Mesodermal cell (in vitro differentiated cells): ENCODE data around the gene TRIM66.

Source experiments
- H3K27ac ChIP-seq: 2 replicates; pipeline ENCODE4 v1.7.0; 2013; ENCODE audit warnings: mild to moderate bottlenecking, low read depth, low read length, moderate library complexity; ENCODE audit not compliant: severe bottlenecking
- H3K36me3 ChIP-seq: 2 replicates; pipeline ENCODE4 v1.7.1; 2013; ENCODE audit warnings: mild to moderate bottlenecking, low read length, moderate library complexity; ENCODE audit not compliant: control insufficient read depth, insufficient read depth
- H3K4me1 ChIP-seq: one replicate; pipeline ENCODE4 v1.7.1; 2013; ENCODE audit warnings: mild to moderate bottlenecking, low read length; ENCODE audit not compliant: insufficient read depth, control insufficient read depth, poor library complexity, severe bottlenecking
- H3K4me3 ChIP-seq: 2 replicates; pipeline ENCODE4 v1.7.0; 2013; ENCODE audit warnings: low read length, control low read depth, mild to moderate bottlenecking; ENCODE audit not compliant: insufficient read depth, poor library complexity, severe bottlenecking; ENCODE audit errors: extremely low read depth
- H3K9me3 ChIP-seq: 2 replicates; pipeline ENCODE4 v1.7.1; 2013; ENCODE audit warnings: mild to moderate bottlenecking, low read length, moderate library complexity; ENCODE audit not compliant: control insufficient read depth
- WGBS, 2 experiments: methylation state at CpG; one replicate each; pipeline ENCODE4 v1.1.5; 2013; ENCODE audit warnings: missing lambda C conversion rate in 2 of 2; ENCODE audit not compliant: insufficient coverage in 2 of 2; 5-methylcytosine and 5-hydroxymethylcytosine counted together

Gene TRIM66

DNA sequence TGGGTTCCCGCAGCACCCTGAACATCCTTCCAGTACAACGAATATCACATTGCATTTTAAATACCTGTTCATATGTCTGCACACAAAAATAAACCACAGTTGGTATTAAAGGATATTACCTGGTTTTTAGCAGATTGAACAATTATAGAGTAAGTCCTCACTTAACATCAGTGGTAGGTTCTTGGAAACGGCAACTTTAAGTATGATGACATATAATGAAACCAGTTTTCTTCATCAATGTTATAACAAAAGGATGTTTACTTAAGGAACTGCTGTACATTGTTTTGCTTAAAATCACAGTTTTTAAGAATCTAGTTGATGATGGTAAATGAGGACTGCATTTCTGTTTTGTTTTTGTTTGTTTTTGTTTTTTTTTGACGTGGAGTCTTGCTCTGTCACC lies 28.0 kb downstream of the TRIM66 start:
- Histone ChIP-seq H3K4me1 (peaks cover 12% of the 10 kb centered on the region), H3K4me3 (no peak overlapping the region), H3K36me3 (no peaks in the 10 kb centered on the region), H3K27ac (no peak overlapping the region), H3K9me3 (no peaks in the 10 kb centered on the region)
- 90 to 93% methylated on average over 1 to 2 of the region's 4 CpGs for whole genome bisulfite sequencing, 2 experiments

DNA sequence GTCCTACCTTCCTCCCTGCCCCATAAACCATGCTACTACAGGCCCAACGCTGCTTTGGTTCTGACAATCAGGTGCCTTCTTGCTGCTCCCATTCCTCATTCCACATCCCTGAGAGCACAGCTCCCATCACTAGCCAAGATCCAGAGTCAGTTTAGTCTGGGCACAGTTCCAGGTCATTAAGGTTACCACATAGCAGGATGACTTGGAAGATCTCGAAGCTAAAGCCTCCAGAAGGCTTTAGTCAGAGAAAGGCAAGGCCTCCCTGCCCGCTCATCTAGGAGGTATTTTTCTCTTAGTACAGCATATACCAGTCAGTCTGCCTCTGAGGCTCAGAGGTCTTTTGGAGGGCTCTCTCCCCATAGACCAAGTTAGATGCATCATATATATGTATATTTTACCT lies 30.3 kb downstream of the TRIM66 start:
- Histone ChIP-seq H3K4me3 (no peak overlapping the region), H3K27ac (no peak overlapping the region), H3K36me3 (peaks cover 4% of the 10 kb centered on the region), H3K9me3 (no peaks in the 10 kb centered on the region), H3K4me1 (peaks cover 16% of the 10 kb centered on the region)
- WGBS, 2 experiments = 100% methylated on average over 1 to 2 of the region's 3 CpGs

DNA sequence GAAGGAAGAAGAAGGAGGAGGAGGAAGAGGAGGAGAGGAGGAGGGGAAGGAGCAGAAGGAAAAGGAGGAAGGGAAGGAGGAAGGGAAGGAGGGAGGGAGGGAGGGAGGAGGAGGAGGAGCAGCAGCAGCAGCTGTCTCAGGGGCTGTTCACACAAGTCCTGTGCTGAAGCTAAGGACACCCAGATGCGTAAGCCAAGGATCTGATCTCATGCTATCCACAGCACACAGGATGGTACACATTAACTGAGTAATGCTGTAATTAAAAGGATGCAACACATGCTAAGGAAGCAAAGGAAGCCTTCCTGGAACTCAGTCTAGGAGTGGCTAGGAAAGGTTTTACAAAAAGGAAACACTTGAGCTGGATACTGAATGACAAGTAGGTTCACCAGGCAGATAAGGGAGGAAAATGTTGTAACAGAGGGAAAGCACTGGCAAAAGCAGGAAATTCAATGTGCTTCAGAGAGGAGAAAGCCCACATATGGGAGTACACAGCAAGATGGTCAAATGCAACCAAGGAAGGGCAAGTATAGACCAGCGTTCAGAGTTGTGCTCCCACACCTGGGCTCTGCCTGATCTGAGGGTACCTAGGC lies 32.0 kb downstream of the TRIM66 start:
- Histone ChIP-seq H3K36me3 (peaks cover 18% of the 10 kb centered on the region), H3K9me3 (no peaks in the 10 kb centered on the region), H3K4me1 (peaks cover 16% of the 10 kb centered on the region), H3K27ac (peak overlapping the region; percentile 3), H3K4me3 (no peak overlapping the region)
- 86 to 100% methylated on average over 1 of the region's 2 CpGs for WGBS, 2 experiments

DNA sequence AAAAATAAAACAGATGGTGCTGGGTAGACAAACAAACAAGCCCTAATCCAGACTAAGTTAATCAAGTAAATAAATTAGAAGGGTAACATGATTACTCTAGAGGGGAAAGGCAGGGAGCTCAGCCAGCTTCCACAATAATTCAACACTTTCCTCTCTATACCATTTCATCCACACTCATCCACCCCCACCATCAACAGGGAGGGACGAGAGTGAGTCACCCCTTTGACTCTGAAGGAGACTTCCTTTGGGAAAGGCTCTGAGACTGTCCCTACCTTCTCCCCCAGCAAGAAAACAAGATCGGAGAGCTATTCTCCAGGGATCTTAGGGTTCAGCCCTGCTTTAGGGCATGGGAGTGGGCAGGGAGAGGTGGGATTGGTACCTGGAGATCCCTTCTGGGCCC lies 33.1 kb downstream of the TRIM66 start:
- Histone ChIP-seq H3K4me1 (peaks cover 16% of the 10 kb centered on the region), H3K36me3 (peaks cover 25% of the 10 kb centered on the region), H3K9me3 (no peaks in the 10 kb centered on the region), H3K27ac (peak overlapping the region; percentile 36), H3K4me3 (no peak overlapping the region)
- WGBS, 2 experiments = 67 to 71% methylated on average over 1 of the region's 2 CpGs

DNA sequence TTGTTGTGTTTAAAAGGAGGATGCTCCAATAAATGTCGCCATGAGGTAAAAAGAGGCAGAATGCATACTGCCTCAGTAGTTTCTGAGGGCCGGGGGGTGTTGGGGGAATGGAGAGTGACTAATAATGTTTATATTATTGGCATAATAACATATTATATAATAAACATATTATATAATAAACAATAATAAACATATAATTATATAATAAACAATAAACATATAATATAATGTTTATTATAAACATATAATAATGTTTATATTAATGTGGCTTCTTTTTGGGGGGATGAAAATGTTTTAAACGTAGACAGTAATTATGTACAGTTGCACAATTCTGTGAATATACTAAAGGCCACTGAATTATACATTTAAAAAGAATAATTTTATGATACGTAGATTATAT lies 35.6 kb downstream of the TRIM66 start:
- Histone ChIP-seq H3K9me3 (no peaks in the 10 kb centered on the region), H3K27ac (no peak overlapping the region), H3K4me1 (peaks cover 16% of the 10 kb centered on the region), H3K36me3 (peaks cover 31% of the 10 kb centered on the region), H3K4me3 (no peak overlapping the region)
- 100% methylated on average over 1 of the region's 4 CpGs; no CpG with 5 or more reads in 1 of the 2 experiments for WGBS, 2 experiments

DNA sequence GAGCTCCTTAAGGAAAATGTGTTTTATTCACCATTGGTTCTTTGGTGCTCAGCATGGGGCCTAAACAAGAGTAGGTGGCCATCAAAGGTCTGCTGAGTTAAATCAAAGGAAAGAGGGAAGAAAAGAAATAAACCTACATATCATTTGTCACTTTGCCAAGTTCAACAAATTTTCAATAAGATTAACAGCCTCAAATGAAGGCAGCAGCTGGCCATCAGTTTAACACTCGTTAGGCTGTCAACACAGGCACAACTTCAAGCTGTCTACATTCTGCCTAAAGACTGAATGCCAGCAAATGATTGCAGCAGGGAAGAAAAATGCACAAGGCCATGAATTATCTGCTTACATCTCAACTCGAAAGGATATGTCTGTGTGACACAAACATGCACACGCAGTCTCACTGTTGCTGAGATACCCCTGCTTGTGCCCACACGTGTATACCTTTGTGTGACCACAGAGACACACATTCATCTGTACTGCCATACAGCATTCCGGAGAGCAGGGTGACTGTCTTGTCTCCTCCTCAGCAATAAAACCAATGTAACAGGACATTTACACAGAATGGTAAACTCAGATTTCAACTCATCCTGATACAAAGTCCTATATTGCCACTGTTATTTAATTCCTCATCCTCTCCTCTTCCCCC lies 40.1 kb downstream of the TRIM66 start:
- no peak overlapping the region for H3K27ac ChIP-seq
- 91 to 92% methylated on average over 3 to 5 of the region's 5 CpGs for WGBS, 2 experiments

DNA sequence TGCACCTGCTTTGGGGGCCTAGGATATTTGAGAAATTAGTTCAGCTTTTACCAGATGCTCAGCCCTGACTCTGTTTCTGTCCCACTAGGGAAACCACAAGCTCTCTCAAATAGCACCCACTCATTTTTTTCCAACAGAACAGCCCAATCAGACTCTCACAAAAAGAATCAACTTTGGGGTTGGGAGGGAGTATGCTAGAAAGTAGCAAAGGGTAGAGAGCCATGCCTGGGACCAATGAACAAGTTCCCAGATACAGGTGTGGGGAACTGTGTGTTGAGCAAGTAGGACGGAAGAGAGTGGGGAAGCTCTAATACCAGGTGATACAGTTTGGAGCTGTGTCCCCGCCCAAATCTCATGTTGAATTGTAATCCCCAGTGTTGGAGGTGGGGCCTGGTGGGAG lies 41.1 kb downstream of the TRIM66 start:
- WGBS, 2 experiments = 93 to 100% methylated on average over 2 of the region's 2 CpGs

More for the DNA sequence above, 40.1 kb downstream of the TRIM66 start:
- no peaks in the 10 kb centered on the region for H3K4me1 ChIP-seq
- no peaks in the 10 kb centered on the region for H3K9me3 ChIP-seq
- H3K36me3 ChIP-seq = peaks cover 47% of the 10 kb centered on the region
- no peak overlapping the region for H3K4me3 ChIP-seq

DNA sequence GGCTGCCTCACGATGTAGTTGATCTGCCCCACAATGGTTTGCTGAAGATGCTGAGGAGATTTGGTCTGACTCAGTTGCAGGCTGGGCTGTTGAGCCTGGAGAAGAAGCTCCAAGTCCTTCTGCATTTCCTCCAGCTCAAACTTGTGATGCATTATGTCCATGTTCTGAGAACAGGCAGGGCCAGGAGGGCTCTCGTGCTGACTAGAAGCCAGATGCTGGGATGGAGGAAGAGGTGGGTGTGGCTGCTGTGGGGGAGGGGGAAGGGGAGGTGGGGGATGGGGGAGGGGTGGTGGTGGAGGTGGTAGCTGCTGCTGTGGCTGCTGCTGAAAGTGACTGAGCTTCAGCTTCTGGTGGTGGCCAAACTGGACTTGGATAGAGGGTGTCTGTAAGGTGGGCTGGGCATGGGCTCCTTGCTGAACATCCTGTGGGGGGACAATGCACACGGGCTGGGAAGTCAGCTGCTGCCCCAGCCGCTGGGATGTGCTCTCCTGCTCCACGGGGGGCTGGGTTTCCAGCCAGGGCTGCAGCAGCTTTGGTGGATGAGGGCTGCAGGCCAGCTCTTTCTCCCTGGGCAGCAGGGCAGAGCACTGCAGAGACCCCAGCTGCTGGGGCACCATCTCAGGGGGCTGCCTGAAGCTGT lies 42.1 kb downstream of the TRIM66 start:
- Histone ChIP-seq H3K36me3 (peaks cover 48% of the 10 kb centered on the region), H3K4me3 (no peak overlapping the region), H3K27ac (no peak overlapping the region), H3K4me1 (no peaks in the 10 kb centered on the region), H3K9me3 (peaks cover 11% of the 10 kb centered on the region)
- 35 to 43% methylated on average over 3 to 4 of the region's 5 CpGs for WGBS, 2 experiments

More for the DNA sequence above, 41.1 kb downstream of the TRIM66 start:
- peaks cover 50% of the 10 kb centered on the region for H3K36me3 ChIP-seq
- peaks cover 6% of the 10 kb centered on the region for H3K9me3 ChIP-seq
- no peak overlapping the region for H3K4me3 ChIP-seq
- H3K4me1 ChIP-seq = no peaks in the 10 kb centered on the region
- H3K27ac ChIP-seq = no peak overlapping the region

DNA sequence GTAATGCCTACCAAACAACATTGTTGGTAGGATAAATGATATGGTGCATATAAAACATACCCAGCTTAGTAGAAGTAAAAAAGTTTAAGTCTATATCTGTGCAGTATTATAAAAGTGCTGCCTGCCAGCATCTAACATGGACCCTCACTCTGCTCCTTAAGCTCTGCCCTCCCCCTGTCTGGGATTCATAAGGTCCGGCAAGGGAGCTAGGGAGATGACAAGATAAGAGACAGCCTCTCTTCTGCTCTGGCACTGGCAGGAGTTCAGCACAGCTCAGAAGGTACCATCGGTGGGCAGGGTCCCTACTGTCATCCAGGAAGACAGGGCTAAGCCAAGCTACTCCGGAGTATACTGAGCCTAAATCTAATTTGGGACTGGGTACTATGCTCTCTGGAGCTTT lies 42.8 kb downstream of the TRIM66 start:
- H3K4me1 ChIP-seq = no peaks in the 10 kb centered on the region
- peaks cover 42% of the 10 kb centered on the region for H3K36me3 ChIP-seq
- WGBS, 2 experiments = 77 to 100% methylated on average over 2 to 3 of the region's 3 CpGs
- peaks cover 11% of the 10 kb centered on the region for H3K9me3 ChIP-seq
- H3K4me3 ChIP-seq = no peak overlapping the region
- no peak overlapping the region for H3K27ac ChIP-seq

DNA sequence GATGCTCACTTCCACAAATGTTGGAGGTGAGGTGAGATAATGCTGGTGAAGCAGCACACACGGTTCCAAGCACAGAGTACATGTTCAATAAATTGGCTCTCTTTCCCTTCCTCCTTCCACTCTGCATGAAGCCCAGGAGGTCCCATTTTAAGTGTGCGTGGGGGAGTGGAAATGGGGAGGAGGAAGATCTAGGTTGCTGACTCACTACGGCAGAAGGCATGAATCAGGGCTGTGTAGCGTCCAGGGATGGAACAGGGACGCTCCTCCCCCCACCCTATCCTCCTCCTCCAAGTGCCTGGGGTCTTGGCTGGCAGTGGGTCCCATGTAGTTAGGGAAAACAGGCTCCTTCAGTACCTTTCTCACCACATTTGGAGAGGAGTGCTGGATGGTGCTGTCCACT lies 44.2 kb downstream of the TRIM66 start:
- no peaks in the 10 kb centered on the region for H3K4me1 ChIP-seq
- no peak overlapping the region for H3K4me3 ChIP-seq
- H3K36me3 ChIP-seq = peaks cover 47% of the 10 kb centered on the region
- no CpG with 5 or more reads among the region's 5 CpGs for WGBS, 2 experiments
- no peak overlapping the region for H3K27ac ChIP-seq
- H3K9me3 ChIP-seq = peaks cover 11% of the 10 kb centered on the region

DNA sequence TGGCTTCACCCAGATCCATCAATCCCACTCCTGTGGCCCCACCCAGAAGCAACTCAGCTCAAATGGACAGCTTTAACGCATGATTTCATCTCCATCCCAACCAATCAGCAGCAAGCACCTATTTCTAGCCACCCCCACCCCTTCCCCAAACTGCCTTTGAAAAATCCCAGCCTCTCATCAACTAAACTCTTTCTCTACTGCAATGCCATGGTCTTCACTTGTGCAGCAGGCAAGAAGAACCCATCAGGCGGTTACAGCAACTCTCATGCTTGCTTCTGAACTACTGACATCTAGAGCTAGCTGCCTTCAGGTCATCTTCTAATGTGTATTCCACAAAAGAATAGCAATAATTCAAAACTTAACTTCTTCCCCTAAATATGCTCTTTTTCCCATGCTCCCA lies 46.3 kb downstream of the TRIM66 start:
- 96 to 97% methylated on average over 2 of the region's 2 CpGs for WGBS, 2 experiments
- H3K4me3 ChIP-seq = no peak overlapping the region
- H3K9me3 ChIP-seq = peaks cover 11% of the 10 kb centered on the region
- peaks cover 41% of the 10 kb centered on the region for H3K36me3 ChIP-seq
- no peak overlapping the region for H3K27ac ChIP-seq
- H3K4me1 ChIP-seq = no peaks in the 10 kb centered on the region
